H1 (cell line): Measurements from ENCODE around the gene FCF1. TPM values are rescaled to one million over a fixed set of nuclear protein-coding genes. Genes with fewer than 3 reads are reported as not detected.

Experiments used
- CTCF ChIA-PET: fragments of 300-600 bp; sonication (Branson Sonifier 250); formaldehyde crosslinking; loops from one replicate; lab custom pipeline; 2021; ENCODE audit not compliant: partially characterized antibody; lab: Charles Lee
- POLR2A ChIA-PET: fragments of 300-600 bp; sonication (Branson Sonifier 250); formaldehyde crosslinking; loops from one replicate; lab custom pipeline; 2021; ENCODE audit warnings: inconsistent platforms; ENCODE audit not compliant: partially characterized antibody; lab: Charles Lee
- DNase-seq, 2 experiments: peaks; one replicate each; pipeline versions ENCODE4 v3.0.0 to v3.0.0-alpha.2; 2010 to 2022; ENCODE audit warnings: low spot score in 2 of 2, low read depth in 1 of 2, mixed read lengths in 1 of 2
- FAIRE-seq: peaks from 2 replicates; lab custom pipeline; 2011; peaks lifted over from hg19 to GRCh38; lab: Jason Lieb, UNC
- H2AFZ ChIP-seq: 2 replicates; pipeline ENCODE4 v1.8.1; 2012; ENCODE audit warnings: low read length, inconsistent platforms
- H2AK5ac ChIP-seq: 2 replicates; pipeline ENCODE4 v1.6.1; 2013; ENCODE audit warnings: low read depth, low read length
- H2BK120ac ChIP-seq: replicated peaks from 2 replicates; pipeline ENCODE3; 2013; ENCODE audit warnings: low read depth, low read length, inconsistent platforms
- H2BK12ac ChIP-seq: 2 replicates; pipeline ENCODE4 v1.6.1; 2013; ENCODE audit warnings: low read depth, low read length
- H2BK15ac ChIP-seq: 2 replicates; pipeline ENCODE4 v1.6.1; 2013; ENCODE audit warnings: low read length
- H2BK20ac ChIP-seq: 2 replicates; pipeline ENCODE4 v1.6.1; 2013; ENCODE audit warnings: low read length
- H2BK5ac ChIP-seq: 2 replicates; pipeline ENCODE4 v1.6.1; 2013; ENCODE audit warnings: low read depth, low read length
- H3K14ac ChIP-seq: 2 replicates; pipeline ENCODE4 v1.6.1; 2013; ENCODE audit warnings: inconsistent platforms; ENCODE audit not compliant: insufficient read length
- H3K18ac ChIP-seq: 2 replicates; pipeline ENCODE4 v1.6.1; 2013; ENCODE audit warnings: low read length; ENCODE audit errors: extremely low read depth
- H3K23ac ChIP-seq: 2 replicates; pipeline ENCODE4 v1.6.1; 2013; ENCODE audit warnings: inconsistent platforms; ENCODE audit not compliant: insufficient read length
- H3K23me2 ChIP-seq: 2 replicates; pipeline ENCODE4 v1.6.1; 2013; ENCODE audit warnings: low read depth, low read length
- H3K27ac ChIP-seq: 2 replicates; pipeline ENCODE4 v1.6.1; 2011; ENCODE audit warnings: low read depth, low read length, inconsistent platforms
- H3K27me3 ChIP-seq, 4 experiments: replicated peaks in 1 of 4; 1 replicate in 1 of 4; 2 replicates in 3 of 4; pipeline versions ENCODE4 v1.6.1 to v1.8.1; 2011 to 2013; ENCODE audit warnings: low read length in 3 of 4, mild to moderate bottlenecking in 3 of 4, inconsistent platforms in 2 of 4, mixed read lengths in 2 of 4, moderate library complexity in 1 of 4; ENCODE audit not compliant: control insufficient read depth in 3 of 4, insufficient read depth in 3 of 4; ENCODE audit errors: extremely low read depth in 1 of 4
- H3K36me3 ChIP-seq, 4 experiments: 2 replicates each; pipeline versions ENCODE4 v1.6.1 to v1.8.1; 2011 to 2013; ENCODE audit warnings: mild to moderate bottlenecking in 4 of 4, low read length in 3 of 4, moderate library complexity in 2 of 4, control low read depth in 1 of 4, inconsistent platforms in 1 of 4; ENCODE audit not compliant: insufficient read depth in 4 of 4, control insufficient read depth in 2 of 4
- H3K4ac ChIP-seq: replicated peaks from 2 replicates; pipeline ENCODE3; 2013; ENCODE audit warnings: low read length, low read depth, mixed read lengths, inconsistent platforms; ENCODE audit not compliant: insufficient read length
- H3K4me1 ChIP-seq, 4 experiments: replicated peaks in 1 of 4; 1 replicate in 1 of 4; 2 replicates in 3 of 4; pipeline versions ENCODE4 v1.6.1 to v1.8.1; 2011 to 2013; ENCODE audit warnings: low read length in 3 of 4, inconsistent platforms in 2 of 4, mixed read lengths in 1 of 4; ENCODE audit not compliant: insufficient read depth in 4 of 4, control insufficient read depth in 3 of 4
- H3K4me2 ChIP-seq, 2 experiments: 2 replicates each; pipeline versions ENCODE4 v1.6.1 to v1.8.1; 2011 to 2013; ENCODE audit warnings: low read depth in 2 of 2, low read length in 2 of 2, control low read depth in 1 of 2, inconsistent platforms in 1 of 2, mild to moderate bottlenecking in 1 of 2; ENCODE audit not compliant: insufficient read depth in 1 of 2
- H3K4me3 ChIP-seq, 4 experiments: fragments of 200-600, 300-600 bp in 1 of 4; sonication (generic), shearing (Covaris generic), sonication (Bioruptor Twin) in 1 of 4; 2 replicates each; pipeline versions ENCODE4 v1.5.1 to v1.8.1; 2011 to 2016; ENCODE audit warnings: low read length in 4 of 4, low read depth in 3 of 4, control low read depth in 2 of 4, inconsistent platforms in 2 of 4, mild to moderate bottlenecking in 2 of 4, mixed read lengths in 1 of 4, moderate library complexity in 1 of 4; ENCODE audit not compliant: insufficient read depth in 2 of 4; ENCODE audit errors: extremely low read depth in 1 of 4
- H3K56ac ChIP-seq: replicated peaks from 2 replicates; pipeline ENCODE3; 2013; ENCODE audit warnings: low read depth, mild to moderate bottlenecking, mixed read lengths, low read length, inconsistent platforms; ENCODE audit not compliant: insufficient read length
- H3K79me1 ChIP-seq: 2 replicates; pipeline ENCODE4 v1.6.1; 2013; ENCODE audit warnings: low read depth, low read length, control low read depth
- H3K79me2 ChIP-seq, 2 experiments: 2 replicates each; pipeline versions ENCODE4 v1.6.1 to v1.8.1; 2012 to 2013; ENCODE audit warnings: low read length in 2 of 2, mild to moderate bottlenecking in 2 of 2, inconsistent platforms in 1 of 2; ENCODE audit not compliant: insufficient read depth in 2 of 2, control insufficient read depth in 1 of 2
- H3K9ac ChIP-seq, 4 experiments: replicated peaks in 1 of 4; 1 replicate in 1 of 4; 2 replicates in 3 of 4; pipeline versions ENCODE4 v1.6.1 to v1.8.1; 2011 to 2013; ENCODE audit warnings: low read depth in 3 of 4, low read length in 3 of 4, control low read depth in 2 of 4, mild to moderate bottlenecking in 2 of 4, moderate library complexity in 2 of 4, inconsistent platforms in 1 of 4; ENCODE audit errors: extremely low read depth in 1 of 4
- H3K9me3 ChIP-seq, 2 experiments: 2 replicates each; pipeline versions ENCODE4 v1.6.1 to v1.8.1; 2012 to 2013; ENCODE audit warnings: mild to moderate bottlenecking in 2 of 2, moderate library complexity in 2 of 2, control low read depth in 1 of 2, inconsistent platforms in 1 of 2, low read depth in 1 of 2, low read length in 1 of 2, mixed read lengths in 1 of 2; ENCODE audit not compliant: insufficient read depth in 2 of 2
- H4K20me1 ChIP-seq, 2 experiments: replicated peaks in 1 of 2; 2 replicates each; pipeline versions ENCODE3 to v1.8.1; 2011 to 2013; ENCODE audit warnings: inconsistent platforms in 2 of 2, low read length in 2 of 2, mild to moderate bottlenecking in 1 of 2; ENCODE audit not compliant: insufficient read depth in 2 of 2, control insufficient read depth in 1 of 2
- H4K5ac ChIP-seq: 2 replicates; pipeline ENCODE4 v1.6.1; 2013; ENCODE audit warnings: low read length, low read depth, mixed read lengths, inconsistent platforms; ENCODE audit not compliant: insufficient read length
- H4K8ac ChIP-seq: 2 replicates; pipeline ENCODE4 v1.8.0; 2013; ENCODE audit warnings: mild to moderate bottlenecking, moderate library complexity, low read length, inconsistent platforms; ENCODE audit not compliant: insufficient read depth; ENCODE audit errors: extremely low read depth
- H4K91ac ChIP-seq: replicated peaks from 2 replicates; pipeline ENCODE3; 2013; ENCODE audit warnings: low read length, mixed read lengths, inconsistent platforms; ENCODE audit not compliant: insufficient read length
- ASH2L ChIP-seq: fragments of 200-600, 300-600 bp; sonication (generic); IDR thresholded peaks from one replicate; pipeline ENCODE4 v1.7.1; 2017; ENCODE audit warnings: low read length
- BRCA1 ChIP-seq: IDR thresholded peaks from 2 replicates; pipeline ENCODE4 v1.6.1; 2012; ENCODE audit warnings: low read depth, low read length, improper control_type of control experiment
- CBX5 ChIP-seq: fragments of 300-800, 300-1000 bp; sonication (generic); IDR thresholded peaks from 2 replicates; pipeline ENCODE4 v1.7.1; 2016; ENCODE audit warnings: antibody characterized with exemption, low read length, low read depth
- CTBP2 ChIP-seq: IDR thresholded peaks from 2 replicates; pipeline ENCODE4 v1.7.0; 2011; ENCODE audit warnings: borderline replicate concordance, mild to moderate bottlenecking, moderate library complexity, mixed read lengths, low read length; ENCODE audit not compliant: insufficient read depth, insufficient read length
- FOSL1 ChIP-seq: IDR thresholded peaks from 2 replicates; pipeline ENCODE4 v1.6.1; 2011; ENCODE audit warnings: mild to moderate bottlenecking, low read depth, low read length, moderate library complexity; ENCODE audit not compliant: insufficient read depth
- GTF2F1 ChIP-seq: IDR thresholded peaks from 2 replicates; pipeline ENCODE4 v1.6.1; 2012; ENCODE audit warnings: low read depth, low read length, improper control_type of control experiment, borderline replicate concordance
- PHF8 ChIP-seq: fragments of 200-600 bp; sonication (generic); conservative IDR thresholded peaks from 2 replicates; pipeline ENCODE4 v1.7.1; 2012; ENCODE audit warnings: low read depth, mild to moderate bottlenecking, inconsistent platforms, low read length, moderate library complexity
- RBBP5 ChIP-seq: IDR thresholded peaks from 2 replicates; pipeline ENCODE4 v1.7.1; 2012; ENCODE audit warnings: low read depth, mild to moderate bottlenecking, inconsistent platforms, low read length, moderate library complexity, borderline replicate concordance
- SIN3A ChIP-seq, 2 experiments: IDR thresholded peaks in 1 of 2; conservative IDR thresholded peaks in 1 of 2; 2 replicates each; pipeline ENCODE4 v1.6.1; 2011 to 2012; ENCODE audit warnings: low read length in 2 of 2, improper control_type of control experiment in 1 of 2, low read depth in 1 of 2, mild to moderate bottlenecking in 1 of 2
- SIRT6 ChIP-seq: IDR thresholded peaks from one replicate; pipeline ENCODE4 v1.7.1; 2012; ENCODE audit warnings: low read length, inconsistent platforms
- SP4 ChIP-seq: IDR thresholded peaks from 2 replicates; pipeline ENCODE4 v1.6.1; 2012; ENCODE audit warnings: low read length, inconsistent platforms
- SRF ChIP-seq: IDR thresholded peaks from 2 replicates; pipeline ENCODE4 v1.6.1; 2011; ENCODE audit warnings: mild to moderate bottlenecking, low read depth, low read length, moderate library complexity
- WGBS, 2 experiments: shearing (Covaris generic) in 1 of 2; methylation state at CpG; one replicate each; pipeline versions ENCODE4 v1.1.6 to v1.1.7; 2013 to 2015; ENCODE audit warnings: low lambda C conversion rate in 2 of 2, mixed read lengths in 2 of 2, inconsistent platforms in 1 of 2, low coverage in 1 of 2, missing lambda C conversion rate in 1 of 2; ENCODE audit not compliant: insufficient replicate concordance in 2 of 2, insufficient coverage in 1 of 2, insufficient read length in 1 of 2; ENCODE audit errors: extremely low coverage in 1 of 2, missing lambda C conversion rate in 1 of 2; 5-methylcytosine and 5-hydroxymethylcytosine counted together
- polyA plus RNA-seq, 7 experiments: library from polyadenylated mRNA; depleted of rRNA in 3 of 7; stranded (reverse) in 5 of 7; unstranded in 2 of 7; fragments of >200 nt in 5 of 7; fragments of 200-250 nt in 2 of 7; gene quantifications; 1 replicate in 5 of 7; 2 replicates in 1 of 7; 4 replicates in 1 of 7; pipeline versions ENCODE4 v1.2.1 to v1.2.3, GENCODE V29; 2011 to 2013; ENCODE audit warnings: missing spikeins in 2 of 7, mixed read lengths in 2 of 7
- total RNA-seq: library from RNA; stranded (reverse); fragmentation: NEBNext Ultra II Directional; extraction: Animal tissue kit (Norgen Biotek cat#: 25700); gene quantifications from 2 replicates; pipeline ENCODE4 v1.2.1, GENCODE V29; 2021
- TF ChIP-seq, protein P1 (sequence below): IDR thresholded peaks from 2 replicates; pipeline ENCODE4 v1.6.1; 2012; ENCODE audit warnings: inconsistent platforms

Gene FCF1
- total and polyA plus RNA-seq, 2 of the 8 experiments (the other 6 are each of a cell fraction or from before 2014, with no cell fraction given), result 48.1 to 84.3 TPM

DNA sequence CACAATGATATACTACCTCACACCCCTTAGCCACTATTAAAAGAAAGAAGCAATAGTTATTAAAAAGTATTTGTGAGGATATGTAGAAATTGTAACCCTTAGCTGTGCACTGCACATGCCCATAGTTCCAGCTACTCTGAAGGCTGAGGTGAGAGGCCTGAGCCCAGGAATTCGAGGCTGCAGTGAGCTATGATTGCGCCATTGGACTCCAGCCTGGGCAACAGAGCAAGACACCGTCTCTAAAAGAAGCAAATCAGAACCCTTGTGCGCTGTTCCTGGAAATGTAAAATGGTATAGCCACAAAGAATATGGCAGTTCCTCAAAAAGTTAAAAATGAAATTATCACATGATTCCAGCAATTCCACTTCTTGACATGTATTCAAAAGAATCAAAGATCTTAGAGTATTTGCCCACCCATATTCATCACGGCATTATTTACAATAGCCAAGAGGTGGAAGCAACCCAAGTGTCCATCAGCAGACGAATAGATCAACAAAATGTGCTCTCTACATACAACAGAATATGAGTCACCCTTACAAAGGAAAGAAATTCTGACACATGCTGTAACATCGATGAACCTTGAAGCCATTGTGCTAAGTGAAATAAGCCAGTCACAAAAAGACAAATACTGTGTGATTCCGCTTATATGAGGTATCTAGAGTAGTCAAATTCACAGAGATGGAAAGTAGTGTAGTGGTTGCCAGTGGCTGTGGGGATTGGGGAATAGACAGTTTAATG is 26.5 kb downstream of the FCF1 start:
- Histone ChIP-seq H3K36me3 (peaks cover 0 to 4% (median 3%) of the 10 kb centered on the region in 4 experiments; a peak in 4 of 8 replicates), H2BK5ac (no peak overlapping the region), H3K9me3 (no peaks in the 10 kb centered on the region), H3K23me2 (no peaks in the 10 kb centered on the region), H3K9ac (no peak overlapping the region), H4K91ac (no peak overlapping the region), H3K14ac (no peak overlapping the region), H3K27ac (no peak overlapping the region), H2AFZ (no peak overlapping the region), H4K8ac (no peak overlapping the region), H2BK15ac (no peak overlapping the region), H3K27me3 (no peaks in the 10 kb centered on the region), H3K4ac (no peak overlapping the region), H3K4me2 (no peak overlapping the region), H4K20me1 (no peaks in the 10 kb centered on the region), H3K79me2 (no peaks in the 10 kb centered on the region), H3K4me1 (no peaks in the 10 kb centered on the region), H2BK120ac (no peak overlapping the region), H2BK12ac (no peak overlapping the region), H3K23ac (no peak overlapping the region), H2AK5ac (no peak overlapping the region), H3K79me1 (no peaks in the 10 kb centered on the region), H3K56ac (no peak overlapping the region), H2BK20ac (no peak overlapping the region), H3K18ac (no peak overlapping the region), H4K5ac (no peak overlapping the region), H3K4me3 (no peak overlapping the region)
- DNase-seq, result no peak
- CTCF ChIA-PET, result interaction anchor here (0.7 to 0.8 kb wide), 2 partner anchors 54 to 237 kb away, joined by 3 read pairs; no protein-coding TSS in a partner anchor
- 93% methylated on average over 8 of the region's 8 CpGs; no CpG with 5 or more reads in 1 of the 2 experiments for WGBS, 2 experiments
- POLR2A ChIA-PET, result interaction anchor here (1.0 kb wide), 1 partner anchor 9 kb away, joined by 3 read pairs; no protein-coding TSS in a partner anchor
- no peak for FAIRE-seq
- TF ChIP-seq FOSL1, result no peak
- no peak for TF ChIP-seq CBX5
- no peak for TF ChIP-seq CTBP2
- TF ChIP-seq SRF, result no peak
- TF ChIP-seq GTF2F1, result no peak
- TF ChIP-seq SIN3A (conservative IDR thresholded peaks at IDR 0.05 in 1 of 2, IDR thresholded peaks at IDR 0.05 in 1 of 2; ENCODE audit: low read depth in 1 of 2, low read length in 2 of 2), result no peak
- no peak for TF ChIP-seq ASH2L
- TF ChIP-seq SP4, result no peak
- TF ChIP-seq BRCA1, result no peak
- TF ChIP-seq RBBP5, result no peak
- TF ChIP-seq, protein P1, sequence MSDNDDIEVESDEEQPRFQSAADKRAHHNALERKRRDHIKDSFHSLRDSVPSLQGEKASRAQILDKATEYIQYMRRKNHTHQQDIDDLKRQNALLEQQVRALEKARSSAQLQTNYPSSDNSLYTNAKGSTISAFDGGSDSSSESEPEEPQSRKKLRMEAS, result no peak
- TF ChIP-seq PHF8, result no peak
- no peak for TF ChIP-seq SIRT6
